SK-N-MC (cell line): ENCODE measurements around the gene CNGB1.

Experiments used
- EZH2 ChIP-seq: fragments of 200-600 bp; sonication (generic); IDR thresholded peaks from one replicate; pipeline ENCODE4 v1.6.1; 2017; ENCODE audit warnings: antibody characterized with exemption
- FOXP2 ChIP-seq: optimal IDR thresholded peaks from 2 replicates; pipeline ENCODE3; 2011; ENCODE audit warnings: mild to moderate bottlenecking, moderate library complexity; ENCODE audit not compliant: insufficient read depth; ENCODE audit errors: extremely low read length, control extremely low read depth
- POLR2AphosphoS5 ChIP-seq: IDR thresholded peaks from 2 replicates; pipeline ENCODE4 v1.6.1; 2012; ENCODE audit warnings: mild to moderate bottlenecking, low read depth, low read length, borderline replicate concordance

DNA sequence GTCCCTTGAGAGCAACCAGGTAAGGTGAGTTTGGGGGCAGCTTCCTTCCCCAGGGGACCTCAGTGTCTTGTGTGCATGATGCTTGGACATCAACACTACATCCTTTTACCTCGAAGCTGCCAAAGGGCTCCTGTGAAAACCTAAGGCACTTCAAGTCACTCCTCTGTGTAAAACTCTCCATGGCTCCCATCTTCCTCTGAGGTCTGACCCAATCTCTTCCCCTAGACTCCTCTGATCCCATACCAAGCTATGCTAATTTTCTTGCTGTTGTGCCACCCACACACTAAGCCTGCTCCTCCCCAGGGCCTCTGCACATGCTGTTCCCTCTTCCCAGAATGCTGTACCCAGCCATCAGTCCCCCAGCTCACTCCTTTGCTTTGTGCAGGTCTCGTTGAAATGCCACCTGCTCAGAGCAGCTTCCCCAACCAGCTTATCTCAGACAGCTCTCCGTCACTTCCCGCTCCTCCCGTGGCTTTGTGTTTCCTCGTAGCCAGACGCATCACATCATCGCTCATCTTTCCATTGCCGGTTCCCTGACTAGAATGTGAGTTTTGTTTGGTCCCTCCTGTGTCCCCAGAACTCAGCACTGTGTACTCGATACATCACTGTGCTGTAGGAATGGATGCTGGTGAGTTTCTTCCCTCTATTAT lies 78.4 kb downstream of the CNGB1 start:
- TF ChIP-seq POLR2AphosphoS5: no peak
- no peak for TF ChIP-seq EZH2
- no peak for TF ChIP-seq FOXP2
